Keratinocyte (primary cell): ENCODE results near the gene NUAK2. TPM values are rescaled to one million over a fixed set of nuclear protein-coding genes. Genes with fewer than 3 reads are reported as not detected.

Experiments used
- DNase-seq: peaks from one replicate; pipeline ENCODE4 v3.0.0-alpha.2; 2011; ENCODE audit warnings: low read depth, missing footprints, low spot score
- FAIRE-seq: peaks from 2 replicates; lab custom pipeline; 2011; peaks lifted over from hg19 to GRCh38; lab: Jason Lieb, UNC
- H2AFZ ChIP-seq: 2 replicates; pipeline ENCODE4 v1.6.0; 2012; ENCODE audit warnings: low read length, control low read depth, inconsistent platforms; ENCODE audit not compliant: control insufficient read depth
- H3K27ac ChIP-seq: 2 replicates; pipeline ENCODE4 v1.5.1; 2011; ENCODE audit warnings: low read length; ENCODE audit not compliant: control insufficient read depth, insufficient read depth
- H3K27me3 ChIP-seq: 3 replicates; pipeline ENCODE4 v1.6.0; 2011; ENCODE audit warnings: low read length; ENCODE audit not compliant: control insufficient read depth, insufficient read depth; ENCODE audit errors: extremely low read depth
- H3K36me3 ChIP-seq, 2 experiments: 2 replicates in 1 of 2; 3 replicates in 1 of 2; pipeline ENCODE4 v1.5.1; 2011; ENCODE audit warnings: low read length in 2 of 2, mild to moderate bottlenecking in 1 of 2; ENCODE audit not compliant: control insufficient read depth in 2 of 2, insufficient read depth in 2 of 2; ENCODE audit errors: extremely low read depth in 1 of 2
- H3K4me1 ChIP-seq: 3 replicates; pipeline ENCODE4 v1.5.1; 2011; ENCODE audit warnings: low read length; ENCODE audit not compliant: control insufficient read depth, insufficient read depth; ENCODE audit errors: extremely low read depth
- H3K4me2 ChIP-seq: 3 replicates; pipeline ENCODE4 v1.6.0; 2011; ENCODE audit warnings: low read depth, low read length; ENCODE audit not compliant: control insufficient read depth, insufficient read depth; ENCODE audit errors: extremely low read depth
- H3K4me3 ChIP-seq, 3 experiments: fragments of 200-600 bp in 1 of 3; sonication (generic) in 1 of 3; 2 replicates in 2 of 3; 3 replicates in 1 of 3; pipeline ENCODE4 v1.5.1; 2011 to 2016; ENCODE audit warnings: low read length in 3 of 3, mild to moderate bottlenecking in 3 of 3, control low read depth in 2 of 3, inconsistent platforms in 1 of 3, low read depth in 1 of 3, mixed read lengths in 1 of 3, mixed run types in 1 of 3, moderate library complexity in 1 of 3; ENCODE audit not compliant: control insufficient read depth in 2 of 3, insufficient read depth in 2 of 3; ENCODE audit errors: extremely low read depth in 1 of 3
- H3K79me2 ChIP-seq: 2 replicates; pipeline ENCODE4 v1.6.0; 2012; ENCODE audit warnings: low read length; ENCODE audit not compliant: control insufficient read depth, insufficient read depth
- H3K9ac ChIP-seq: 3 replicates; pipeline ENCODE4 v1.6.0; 2011; ENCODE audit warnings: low read length; ENCODE audit not compliant: control insufficient read depth, insufficient read depth; ENCODE audit errors: extremely low read depth
- H3K9me1 ChIP-seq: 3 replicates; pipeline ENCODE4 v1.6.0; 2011; ENCODE audit warnings: low read length; ENCODE audit not compliant: control insufficient read depth, insufficient read depth; ENCODE audit errors: extremely low read depth
- H3K9me3 ChIP-seq: 2 replicates; pipeline ENCODE4 v1.5.1; 2012; ENCODE audit warnings: low read depth, low read length; ENCODE audit not compliant: control insufficient read depth
- H4K20me1 ChIP-seq: 3 replicates; pipeline ENCODE4 v1.6.0; 2011; ENCODE audit warnings: low read length; ENCODE audit not compliant: control insufficient read depth, insufficient read depth; ENCODE audit errors: extremely low read depth
- EZH2 ChIP-seq: IDR thresholded peaks from one replicate; pipeline ENCODE4 v1.6.1; 2012; ENCODE audit warnings: inconsistent platforms, mild to moderate bottlenecking, low read length, moderate library complexity
- dilution Hi-C: fragments of 300-500 bp; cut with MboI; formaldehyde crosslinking; loops from one replicate; pipeline ENCODE4 v1.7.0; 2020; ENCODE audit warnings: low sequenced_read_pairs; ENCODE audit not compliant: extremely low pct_ligation_motif_present
- polyA plus RNA-seq, 5 experiments: library from polyadenylated mRNA; depleted of rRNA in 3 of 5; stranded (reverse) in 3 of 5; stranded (forward) in 1 of 5; unstranded in 1 of 5; fragments of >200 nt; gene quantifications; 1 replicate in 1 of 5; 2 replicates in 3 of 5; 3 replicates in 1 of 5; pipeline versions ENCODE4 v1.2.1 to v1.2.3, GENCODE V29; 2011 to 2012; ENCODE audit warnings: missing spikeins in 2 of 5, low read depth in 1 of 5, low replicate concordance in 1 of 5
- TF ChIP-seq, protein P1 (sequence below), 3 experiments: IDR thresholded peaks in 1 of 3; conservative IDR thresholded peaks in 1 of 3; optimal IDR thresholded peaks in 1 of 3; 2 replicates in 2 of 3; 3 replicates in 1 of 3; pipeline versions ENCODE3 to v1.5.1; 2011; ENCODE audit warnings: low read length in 3 of 3, mild to moderate bottlenecking in 3 of 3, moderate library complexity in 2 of 3, control low read depth in 1 of 3, inconsistent platforms in 1 of 3; ENCODE audit not compliant: insufficient read depth in 2 of 3; ENCODE audit errors: extremely low read depth in 1 of 3

The NUAK2 gene
- polyA plus RNA-seq, 1 donor (not counting 4 experiments of a cell fraction or from before 2014, with no cell fraction given) = 3.9 TPM

DNA sequence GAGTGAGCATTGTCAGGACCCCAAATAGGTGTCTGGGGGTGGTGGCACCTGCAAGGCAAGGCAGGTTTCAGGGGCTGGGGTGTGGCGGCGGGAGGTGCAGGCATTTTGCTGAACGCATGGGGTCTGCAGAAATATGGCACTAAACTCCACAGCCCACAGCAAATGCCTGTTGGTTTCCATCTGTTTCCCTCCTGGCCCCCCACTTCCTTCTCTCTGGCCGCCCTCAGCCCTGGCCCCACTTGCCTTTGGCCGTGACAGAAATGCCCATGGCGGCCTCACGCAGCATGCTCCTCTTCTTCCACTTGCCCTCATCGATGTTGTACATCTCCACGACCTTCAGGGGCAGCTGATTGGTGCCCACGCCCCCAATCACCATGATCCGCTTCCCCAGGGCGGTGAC, 21.4 kb upstream of the NUAK2 start:
- Histone ChIP-seq H3K9me3 (no peaks in the 10 kb centered on the region), H4K20me1 (peaks cover 3% of the 10 kb centered on the region), H3K4me2 (no peak overlapping the region), H3K9ac (no peak overlapping the region), H3K9me1 (no peaks in the 10 kb centered on the region), H3K27ac (no peak overlapping the region), H2AFZ (no peak overlapping the region), H3K4me3 (no peak overlapping the region), H3K4me1 (peaks cover 6% of the 10 kb centered on the region), H3K79me2 (no peaks in the 10 kb centered on the region), H3K27me3 (peaks cover 39% of the 10 kb centered on the region), H3K36me3 (no peaks in the 10 kb centered on the region)
- DNase-seq (no peak), FAIRE-seq (no peak)
- TF ChIP-seq, protein P1, sequence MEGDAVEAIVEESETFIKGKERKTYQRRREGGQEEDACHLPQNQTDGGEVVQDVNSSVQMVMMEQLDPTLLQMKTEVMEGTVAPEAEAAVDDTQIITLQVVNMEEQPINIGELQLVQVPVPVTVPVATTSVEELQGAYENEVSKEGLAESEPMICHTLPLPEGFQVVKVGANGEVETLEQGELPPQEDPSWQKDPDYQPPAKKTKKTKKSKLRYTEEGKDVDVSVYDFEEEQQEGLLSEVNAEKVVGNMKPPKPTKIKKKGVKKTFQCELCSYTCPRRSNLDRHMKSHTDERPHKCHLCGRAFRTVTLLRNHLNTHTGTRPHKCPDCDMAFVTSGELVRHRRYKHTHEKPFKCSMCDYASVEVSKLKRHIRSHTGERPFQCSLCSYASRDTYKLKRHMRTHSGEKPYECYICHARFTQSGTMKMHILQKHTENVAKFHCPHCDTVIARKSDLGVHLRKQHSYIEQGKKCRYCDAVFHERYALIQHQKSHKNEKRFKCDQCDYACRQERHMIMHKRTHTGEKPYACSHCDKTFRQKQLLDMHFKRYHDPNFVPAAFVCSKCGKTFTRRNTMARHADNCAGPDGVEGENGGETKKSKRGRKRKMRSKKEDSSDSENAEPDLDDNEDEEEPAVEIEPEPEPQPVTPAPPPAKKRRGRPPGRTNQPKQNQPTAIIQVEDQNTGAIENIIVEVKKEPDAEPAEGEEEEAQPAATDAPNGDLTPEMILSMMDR (optimal IDR thresholded peaks at IDR 0.05 in 1 of 3, IDR thresholded peaks at IDR 0.05 in 1 of 3, conservative IDR thresholded peaks at IDR 0.05 in 1 of 3; ENCODE audit: extremely low read depth in 1 of 3, insufficient read depth in 2 of 3, low read length in 3 of 3) = no peak
- no peak for TF ChIP-seq EZH2
- dilution Hi-C loops = no loop called here

DNA sequence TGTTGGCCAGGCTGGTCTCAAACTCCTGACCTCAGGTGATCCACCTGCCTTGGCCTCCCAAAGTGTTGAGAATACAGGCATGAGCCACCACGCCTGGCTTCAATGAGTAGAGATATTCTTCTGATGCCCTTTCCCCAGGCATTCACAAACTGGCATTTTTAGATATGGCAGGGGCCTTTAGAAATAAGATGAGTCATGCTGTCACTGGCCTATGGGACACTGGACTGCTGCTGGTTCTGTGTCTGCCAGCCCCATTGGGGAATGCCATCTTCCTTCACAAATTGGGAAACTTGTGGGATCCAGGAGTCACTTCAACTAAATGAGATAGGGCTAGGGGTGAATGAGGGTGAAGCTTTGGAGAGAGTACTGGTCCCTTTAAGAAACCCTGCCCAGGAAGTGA, 19.1 kb upstream of the NUAK2 start:
- Histone ChIP-seq H3K4me2 (peak overlapping the region; percentile 6), H2AFZ (no peak overlapping the region), H3K27ac (no peak overlapping the region), H3K27me3 (peaks cover 42% of the 10 kb centered on the region), H3K9me3 (no peaks in the 10 kb centered on the region), H3K4me3 (no peak overlapping the region), H4K20me1 (peaks cover 3% of the 10 kb centered on the region), H3K4me1 (peaks cover 6% of the 10 kb centered on the region), H3K9ac (no peak overlapping the region), H3K9me1 (no peaks in the 10 kb centered on the region), H3K79me2 (no peaks in the 10 kb centered on the region), H3K36me3 (no peaks in the 10 kb centered on the region)
- no peak for FAIRE-seq
- dilution Hi-C loops = no loop called here
- TF ChIP-seq EZH2 = no peak
- TF ChIP-seq, protein P1 (optimal IDR thresholded peaks at IDR 0.05 in 1 of 3, IDR thresholded peaks at IDR 0.05 in 1 of 3, conservative IDR thresholded peaks at IDR 0.05 in 1 of 3; ENCODE audit: extremely low read depth in 1 of 3, insufficient read depth in 2 of 3, low read length in 3 of 3) = no peak
- DNase-seq = no peak
